ENCODE measurements around the gene PIK3R3.

Gene PIK3R3

DNA sequence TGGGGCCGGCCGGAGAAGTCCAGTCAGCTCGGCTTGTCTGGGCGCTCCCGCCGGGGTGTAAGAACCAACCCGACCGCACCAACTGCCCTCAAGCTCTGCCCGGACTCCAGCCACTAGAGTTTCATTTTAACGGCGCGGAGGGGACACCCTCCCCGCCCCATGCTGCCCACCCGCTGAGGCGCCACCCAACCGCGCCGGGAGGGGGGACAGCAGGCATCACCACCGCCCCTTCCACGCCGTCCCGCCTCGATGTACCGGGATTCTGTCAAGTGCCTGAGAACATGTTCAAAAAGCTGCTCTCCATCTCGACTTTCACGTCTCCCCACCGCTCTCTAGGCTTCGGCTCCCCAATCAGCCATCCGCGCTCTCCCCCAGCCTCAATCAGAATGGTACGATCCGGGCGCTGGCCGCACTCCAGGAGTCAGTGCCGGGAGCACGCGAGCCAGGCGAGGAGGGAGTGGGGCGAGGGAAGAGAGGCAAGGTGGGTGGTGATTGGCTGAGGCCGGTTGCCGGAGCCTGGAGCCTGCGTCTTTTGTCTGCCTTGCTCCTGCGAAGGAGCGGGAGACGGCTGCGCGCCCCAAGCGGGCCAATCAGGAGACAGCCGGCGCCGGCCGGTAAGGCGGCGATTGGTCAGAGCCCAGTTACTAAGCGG lies at the start of gene PIK3R3:
PIK3R3 (minus strand) TSS at position 101 of the 652 bp plus-strand sequence. CDS start 677 bp downstream, outside the sequence.
- DNase-seq, result peak; percentile 99

DNA sequence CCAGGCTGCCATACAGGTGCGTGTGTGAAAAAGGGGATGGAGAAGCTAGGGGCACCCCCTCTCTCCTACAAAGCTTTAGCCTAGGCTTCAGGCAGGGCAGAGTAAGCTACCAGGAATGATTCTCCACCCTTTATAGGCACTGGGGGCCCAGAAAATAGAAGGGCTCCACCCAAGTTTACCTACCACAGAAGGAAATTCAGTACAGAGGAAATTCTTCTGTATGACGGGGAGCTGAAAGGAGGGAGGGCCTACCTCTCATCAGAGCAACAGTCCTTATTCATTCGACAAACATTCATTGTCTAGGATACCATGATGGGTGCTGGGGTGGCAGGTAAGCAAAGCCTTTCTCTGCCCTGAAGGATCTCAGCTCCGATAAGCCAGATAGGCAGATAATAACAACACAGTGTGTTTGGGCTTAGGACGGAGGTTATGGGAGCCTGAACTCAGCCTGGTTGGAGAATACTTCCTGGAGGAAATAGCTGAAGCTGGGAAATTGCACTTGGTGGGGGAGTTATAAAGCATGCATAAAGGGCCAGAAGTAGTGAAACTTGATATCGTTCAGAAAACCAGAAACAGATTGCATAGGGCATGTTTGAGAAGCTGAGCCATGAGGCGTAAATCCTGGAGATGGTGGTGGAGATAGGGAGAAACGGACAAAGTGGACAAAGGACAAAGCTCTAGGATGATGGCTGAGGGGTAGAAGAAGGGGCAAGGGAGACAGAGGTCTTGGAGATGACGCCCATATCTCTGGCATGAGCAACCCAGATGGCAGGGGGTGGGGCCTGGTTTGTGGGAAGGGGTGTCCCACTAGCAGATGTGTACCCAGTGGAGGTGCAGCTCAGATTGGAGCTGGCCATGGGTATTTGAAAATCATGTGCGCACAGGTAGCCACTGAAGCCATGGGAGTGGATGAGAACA lies 49.2 kb upstream of the PIK3R3 start:
- peak; percentile 87 for DNase-seq

DNA sequence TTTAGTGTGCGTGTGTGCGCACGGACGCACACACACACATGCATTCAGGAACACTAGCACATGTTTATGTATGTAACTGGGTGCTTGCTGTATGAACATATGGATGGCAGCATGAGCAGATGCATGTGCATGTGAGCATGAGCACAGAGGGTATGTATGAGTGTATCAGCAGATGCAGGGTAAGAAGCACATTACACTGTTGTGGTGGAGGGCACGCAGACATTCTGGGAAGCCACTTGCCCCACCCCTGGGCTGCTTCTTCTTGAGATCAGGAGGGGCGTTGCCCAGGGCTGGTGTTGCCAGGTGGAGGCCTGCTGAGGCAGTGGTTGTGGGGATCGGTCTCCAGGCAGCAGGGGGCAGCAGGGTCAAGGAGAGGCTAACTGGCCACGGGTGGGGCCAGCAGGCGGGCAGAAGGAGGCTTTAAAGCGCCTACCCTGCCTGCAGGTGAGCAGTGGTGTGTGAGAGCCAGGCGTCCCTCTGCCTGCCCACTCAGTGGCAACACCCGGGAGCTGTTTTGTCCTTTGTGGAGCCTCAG lies 47.7 kb upstream of the PIK3R3 start:
- DNase-seq, result peak; percentile 94

DNA sequence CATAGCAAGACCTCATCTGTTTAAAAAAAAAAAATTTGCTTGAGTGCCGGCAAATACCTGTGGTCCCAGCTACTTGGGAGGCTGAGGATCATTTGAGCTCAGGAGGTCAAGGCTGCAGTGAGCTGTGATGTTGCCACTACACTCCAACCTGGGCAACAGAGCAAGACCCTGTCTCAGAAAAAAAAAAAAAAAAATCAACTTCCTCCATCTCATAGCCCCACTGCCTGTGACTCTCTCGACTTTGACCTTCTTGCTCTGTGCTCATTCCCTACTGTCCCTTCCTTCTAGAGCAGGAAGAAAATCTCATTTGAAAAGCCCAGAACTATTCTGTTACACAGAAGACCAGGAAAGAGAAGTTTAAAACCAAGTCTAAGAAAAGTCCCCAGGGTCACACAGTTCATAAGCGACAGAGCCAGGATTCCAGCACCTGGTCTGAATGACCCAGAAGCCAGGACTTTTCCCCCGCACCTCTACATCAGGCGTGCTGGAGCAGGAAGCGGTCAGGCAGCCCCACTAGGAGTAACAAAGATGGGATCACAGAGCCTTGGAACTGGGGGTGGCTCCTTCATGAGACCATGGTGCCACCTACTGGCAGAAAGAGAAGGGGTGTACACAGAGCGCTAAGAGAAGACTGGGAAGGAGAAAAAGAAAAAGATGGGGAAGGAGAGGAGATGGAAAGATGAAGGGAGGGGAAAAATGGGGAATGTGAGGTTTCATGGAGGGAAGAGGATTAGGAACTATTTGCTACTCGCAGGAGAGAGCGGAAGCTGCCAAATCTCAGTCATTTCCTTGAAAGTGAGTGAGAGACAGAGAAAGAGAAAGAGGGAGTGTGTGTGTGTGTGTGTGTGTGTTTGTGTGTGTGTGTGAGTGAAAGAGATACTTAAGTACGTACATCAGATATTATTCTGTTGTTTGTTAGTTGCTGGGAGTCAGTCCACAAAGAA lies 47.0 kb upstream of the PIK3R3 start:
- peak; percentile 92 for DNase-seq

DNA sequence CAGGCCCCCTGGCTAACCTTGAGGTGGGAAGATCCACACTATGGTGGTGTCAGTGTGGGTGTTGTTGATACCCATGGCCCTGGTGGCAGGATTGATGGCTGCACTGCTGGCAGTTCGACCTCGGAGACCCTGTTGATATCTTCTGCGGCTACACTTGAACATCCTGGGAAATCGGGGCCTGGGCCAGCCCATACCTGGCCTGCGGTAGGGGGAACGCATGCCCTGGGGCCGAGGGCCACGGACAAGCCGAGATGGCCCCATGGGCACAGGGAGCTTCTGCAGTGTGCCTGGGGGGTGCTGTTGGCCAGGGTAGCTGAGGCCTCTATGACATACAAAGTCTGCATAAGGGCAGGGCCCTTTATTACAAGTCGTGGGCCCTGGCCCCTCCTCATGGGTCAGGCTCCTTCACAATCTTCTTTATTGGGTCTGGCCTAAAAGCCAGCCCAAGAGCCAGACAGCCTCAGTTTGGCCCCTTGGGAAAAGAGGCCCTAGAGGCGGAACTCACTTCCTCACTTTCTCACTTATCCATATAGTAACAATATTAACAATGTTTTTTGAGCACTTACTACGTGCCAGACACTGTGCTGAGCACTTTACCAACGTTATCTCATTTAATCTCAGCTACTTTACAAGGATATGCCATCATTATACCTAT lies 43.9 kb upstream of the PIK3R3 start, which contains the start of gene P3R3URF:
P3R3URF (minus strand) TSS at position 278 of the 655 bp plus-strand sequence; CDS start at position 261, 17 bp downstream.
- no peak for DNase-seq

DNA sequence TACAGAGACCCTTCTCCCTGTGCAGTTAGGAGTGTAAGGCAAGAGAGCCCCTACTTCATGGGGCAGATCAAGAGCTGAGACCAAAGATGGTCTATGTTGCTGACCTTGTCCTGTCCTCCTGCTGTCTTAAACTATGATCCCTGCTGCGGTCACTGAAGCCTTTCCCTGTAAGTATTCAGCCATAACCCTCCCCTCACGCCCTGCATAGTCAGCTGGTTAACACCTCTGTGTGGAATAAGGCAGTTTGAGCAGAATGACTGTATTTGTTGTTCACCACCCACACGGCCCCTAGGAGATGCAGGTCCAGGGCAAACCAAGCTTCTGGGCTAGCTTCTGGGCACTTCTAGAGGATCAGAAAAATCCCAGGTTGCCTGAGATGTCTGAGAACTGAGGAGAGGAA lies 42.8 kb upstream of the PIK3R3 start:
- DNase-seq, result no peak

DNA sequence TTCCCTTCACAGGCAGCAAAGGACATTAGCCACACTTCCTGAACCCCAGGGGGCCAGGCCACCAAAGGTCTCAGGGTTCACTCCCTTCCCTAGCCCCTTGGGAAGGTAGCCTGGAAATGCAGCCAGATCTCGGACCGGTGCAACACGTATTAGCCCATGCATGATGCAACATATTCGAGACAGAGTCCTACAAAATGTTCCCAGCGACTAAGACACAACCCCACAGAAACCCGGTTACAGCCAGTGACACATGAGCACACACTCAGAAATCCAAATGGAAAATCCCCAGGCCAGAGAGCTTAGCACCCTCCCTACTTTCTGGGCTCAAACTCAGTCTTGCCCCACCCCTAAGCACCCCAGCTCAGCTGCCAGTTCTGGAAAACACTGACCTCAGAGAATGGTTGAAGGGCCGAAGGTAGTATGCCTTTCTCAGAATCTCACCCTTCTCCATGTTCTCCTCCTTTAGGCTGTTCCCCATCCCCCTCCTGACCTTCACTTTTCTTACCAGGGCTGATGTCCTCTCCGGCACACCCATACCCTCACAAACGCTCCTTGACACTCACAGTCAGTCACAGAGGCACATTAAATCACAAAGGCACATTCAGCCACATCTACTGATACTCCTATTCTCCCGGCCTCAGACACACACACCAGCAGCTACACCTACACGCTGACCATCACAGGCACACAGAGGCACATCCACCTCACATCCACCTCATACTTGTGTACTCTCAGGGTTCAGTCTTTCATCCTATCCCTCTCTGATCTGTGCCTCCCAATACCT lies 42.2 kb upstream of the PIK3R3 start, which contains the start of gene TSPAN1:
TSPAN1 (plus strand) TSS at position 640 of the 784 bp plus-strand sequence. CDS start 6,021 bp downstream, outside the sequence.
- DNase-seq, result no peak

DNA sequence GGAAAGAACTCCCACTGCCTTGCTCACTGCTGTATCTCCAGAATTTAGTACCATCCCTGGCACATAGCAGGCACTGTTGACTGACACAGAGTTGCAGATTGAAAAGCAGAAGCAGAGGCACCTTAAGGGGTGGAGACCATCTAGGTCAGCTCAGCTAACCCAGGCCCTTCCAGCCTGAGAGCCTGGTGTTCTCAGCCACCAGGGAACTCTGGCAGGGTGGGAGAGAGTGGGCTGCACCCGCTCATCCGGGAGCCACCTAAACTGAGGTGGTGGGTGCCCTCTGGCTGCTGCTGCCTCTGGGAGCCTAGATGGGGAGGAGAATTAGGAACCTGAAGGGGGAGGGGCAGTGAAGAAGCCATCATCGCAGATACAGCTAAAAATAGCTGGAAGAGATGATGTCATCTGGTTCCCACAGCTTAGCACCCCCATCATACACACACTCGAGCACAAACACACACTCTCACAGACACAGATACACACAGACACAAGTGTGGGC lies 41.0 kb upstream of the PIK3R3 start:
- DNase-seq, result peak; percentile 31

DNA sequence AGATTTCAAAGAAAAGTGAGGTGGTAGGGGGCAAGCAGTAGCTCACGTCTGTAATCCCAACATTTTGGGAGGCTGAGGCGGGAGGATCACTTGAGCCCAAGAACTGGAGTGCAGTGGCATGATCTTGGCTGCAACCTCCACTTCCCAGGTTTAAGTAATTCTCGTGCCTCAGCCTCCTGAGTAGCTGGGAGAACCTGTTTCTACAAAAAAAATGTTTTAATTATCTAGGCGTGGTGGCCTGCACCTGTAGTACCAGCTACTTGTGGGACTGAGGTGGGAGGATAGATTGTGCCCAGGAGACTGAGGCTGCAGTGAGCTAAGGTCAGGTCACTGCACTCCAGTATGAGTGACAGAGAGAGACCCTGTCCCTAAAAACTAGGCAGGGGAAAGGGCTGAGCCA lies 39.9 kb upstream of the PIK3R3 start:
- no peak for DNase-seq

DNA sequence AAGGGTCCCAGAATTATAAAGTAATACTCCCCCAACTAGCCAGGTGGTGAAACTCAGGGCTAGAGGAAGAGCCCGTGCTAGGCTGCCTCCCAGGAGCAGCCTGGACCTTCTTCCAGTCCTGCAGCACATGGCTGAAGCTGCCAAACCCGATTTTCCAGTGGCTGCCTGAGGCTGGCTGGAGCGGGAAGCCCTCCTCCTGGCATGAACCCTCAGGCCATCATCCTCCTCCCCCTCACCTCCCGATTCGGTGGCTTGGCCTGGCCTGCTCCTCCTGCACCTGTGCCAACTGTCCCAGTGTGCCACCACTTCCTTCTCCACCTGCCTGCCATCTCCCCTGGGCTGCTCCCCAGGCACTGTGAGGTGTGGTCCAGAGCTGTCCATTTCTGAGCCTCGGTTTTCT lies 39.4 kb upstream of the PIK3R3 start:
- DNase-seq, result no peak

DNA sequence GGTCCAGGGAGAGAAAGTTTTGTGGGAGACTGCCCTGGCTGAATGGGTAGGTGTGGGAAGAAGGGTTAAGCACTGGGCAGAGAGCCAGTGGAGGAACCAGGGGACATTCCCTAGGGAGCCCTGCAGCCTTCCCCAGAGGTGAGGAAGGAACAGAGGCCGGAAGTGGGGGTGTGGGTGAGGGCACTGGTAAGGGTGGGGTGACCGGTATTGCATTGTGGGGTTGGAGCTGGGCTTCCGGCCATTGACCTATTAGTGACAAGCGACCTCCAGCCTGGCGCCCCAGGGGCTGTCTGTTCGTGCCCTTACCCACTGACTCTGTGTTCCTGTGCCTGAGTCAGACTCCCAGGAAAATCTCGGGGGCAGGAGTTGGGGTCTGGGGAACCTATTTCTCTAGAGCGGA lies 38.9 kb upstream of the PIK3R3 start:
- no peak for DNase-seq

DNA sequence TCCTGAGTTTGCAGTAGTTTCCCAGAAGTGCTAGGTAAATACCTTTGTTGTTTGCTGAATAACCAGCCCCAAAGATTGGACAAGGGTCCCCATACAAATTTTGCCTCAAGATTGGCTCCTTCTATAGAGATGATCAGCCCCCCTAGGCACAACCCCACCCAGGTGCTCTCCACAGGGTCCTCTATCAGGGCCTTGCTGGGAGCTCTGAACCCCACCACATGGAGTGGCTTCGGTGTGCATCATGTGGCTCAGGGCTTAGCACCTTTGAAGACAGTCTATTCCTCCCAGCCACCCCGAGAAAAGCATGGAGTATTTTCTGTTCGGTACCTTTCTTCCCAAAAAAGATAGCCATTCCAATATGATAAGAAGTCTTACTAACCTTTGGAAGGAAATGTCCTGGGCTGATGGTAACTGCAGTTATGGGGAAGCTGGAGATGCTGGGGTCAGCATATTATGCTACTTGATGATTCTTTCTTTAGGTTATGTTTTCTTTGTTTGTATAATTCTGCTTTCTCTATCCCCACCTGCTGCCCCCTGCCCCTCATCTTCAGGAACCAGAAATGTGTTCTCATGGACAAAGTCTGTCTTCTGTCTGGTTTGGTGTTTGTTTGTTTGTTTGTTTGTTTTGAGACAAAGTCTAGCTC lies 37.5 kb upstream of the PIK3R3 start:
- DNase-seq, result no peak

DNA sequence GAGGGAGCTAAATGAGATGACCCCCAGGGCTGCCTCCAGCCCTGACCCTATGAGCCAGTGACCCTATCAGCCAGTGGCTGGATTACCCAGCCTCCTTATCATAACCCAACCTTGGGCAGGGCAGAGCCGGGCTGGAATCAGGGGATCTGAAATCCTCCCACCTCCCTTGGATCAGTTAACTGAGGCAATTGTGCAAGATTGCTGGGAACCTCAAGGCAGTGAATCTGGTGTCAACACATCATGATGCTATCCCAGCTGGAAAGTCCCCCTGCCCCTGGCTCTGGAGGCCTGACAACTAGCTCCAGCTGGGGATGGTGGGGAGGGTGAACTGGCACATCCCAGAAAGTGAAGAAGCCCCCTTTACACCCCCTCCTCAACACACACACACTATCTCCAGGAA lies 36.0 kb upstream of the PIK3R3 start:
- no peak for DNase-seq

DNA sequence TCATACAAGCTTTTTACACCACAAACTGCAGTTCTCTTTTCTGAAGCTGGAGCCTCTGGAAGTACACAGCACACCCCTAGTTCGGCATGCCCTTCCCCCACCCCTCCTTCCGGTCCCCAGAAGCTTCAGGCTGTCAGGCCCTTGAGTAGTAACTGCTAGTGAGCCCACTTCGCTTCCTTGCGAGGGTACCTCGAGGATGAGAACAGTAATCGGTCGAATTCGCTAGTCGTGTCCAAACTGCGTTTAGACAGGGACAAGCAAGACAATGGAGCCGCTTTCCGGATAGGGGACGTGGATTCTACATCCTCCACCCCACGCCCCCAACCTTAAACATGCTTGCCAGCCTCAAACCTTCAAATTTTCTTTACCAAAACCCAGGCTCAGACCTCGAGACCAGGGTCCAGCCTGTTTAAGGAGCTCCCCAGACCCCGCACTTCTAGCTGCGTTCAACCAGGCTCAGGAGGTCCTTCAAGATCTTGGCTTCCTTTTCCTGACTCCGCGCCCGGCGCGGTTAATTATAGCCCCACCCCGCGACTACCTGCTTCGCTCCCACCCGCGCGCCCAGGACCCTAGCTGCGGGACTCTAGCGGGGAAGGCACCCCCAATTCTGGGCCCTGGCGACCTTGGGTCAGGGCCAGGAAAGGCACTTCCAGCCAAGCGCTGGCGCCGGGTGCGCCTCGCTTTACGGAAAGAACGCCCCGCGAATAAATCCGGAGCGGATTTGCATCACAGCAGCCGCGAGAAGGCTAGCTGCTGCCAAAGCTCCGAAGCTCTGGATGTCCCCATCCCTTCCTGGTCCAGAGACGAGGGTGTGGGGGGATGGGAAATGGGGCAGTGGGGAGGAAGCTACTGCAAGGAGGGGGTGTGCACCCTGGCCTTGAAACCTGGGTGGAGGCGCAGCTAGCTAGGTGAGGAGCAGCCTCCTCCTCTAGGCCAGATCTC lies 34.4 kb upstream of the PIK3R3 start:
- DNase-seq, result no peak

DNA sequence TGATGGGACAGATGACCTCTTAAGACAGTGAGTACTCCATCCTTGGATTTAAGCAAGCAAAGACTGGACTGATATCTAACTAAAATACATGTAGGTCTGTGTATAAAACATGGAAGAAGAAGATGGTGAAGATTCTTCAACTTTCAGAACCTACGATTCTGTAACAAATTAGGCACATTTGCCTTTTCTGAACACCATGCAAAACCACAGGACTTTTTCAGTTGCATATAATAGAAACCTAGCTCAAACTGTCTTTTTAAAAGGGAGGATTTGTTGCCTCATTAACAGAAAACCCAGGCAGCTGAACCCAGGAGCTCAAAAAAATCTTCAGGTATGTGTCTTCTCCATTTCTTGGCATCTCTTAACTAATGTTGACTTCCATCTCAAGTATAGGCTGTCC lies 27.8 kb upstream of the PIK3R3 start:
- DNase-seq, result no peak

DNA sequence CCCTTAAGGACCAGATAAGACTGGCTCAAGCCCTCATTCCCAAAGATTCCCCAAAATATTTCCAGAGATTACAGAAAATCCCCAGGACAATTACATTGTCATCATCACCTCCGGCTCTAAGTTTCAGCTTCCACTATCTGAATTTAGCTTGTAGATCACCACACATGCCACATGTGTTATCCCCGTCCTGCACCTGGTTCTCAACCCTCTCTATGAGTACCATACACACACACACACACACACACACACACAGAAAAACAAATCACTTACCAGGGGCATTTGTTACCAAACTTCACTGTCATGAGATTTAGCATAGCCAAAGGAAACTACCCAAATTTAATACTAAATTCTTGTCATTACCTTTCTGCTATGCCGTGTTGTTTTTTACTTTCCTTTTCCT lies 27.1 kb upstream of the PIK3R3 start:
- DNase-seq, result no peak

DNA sequence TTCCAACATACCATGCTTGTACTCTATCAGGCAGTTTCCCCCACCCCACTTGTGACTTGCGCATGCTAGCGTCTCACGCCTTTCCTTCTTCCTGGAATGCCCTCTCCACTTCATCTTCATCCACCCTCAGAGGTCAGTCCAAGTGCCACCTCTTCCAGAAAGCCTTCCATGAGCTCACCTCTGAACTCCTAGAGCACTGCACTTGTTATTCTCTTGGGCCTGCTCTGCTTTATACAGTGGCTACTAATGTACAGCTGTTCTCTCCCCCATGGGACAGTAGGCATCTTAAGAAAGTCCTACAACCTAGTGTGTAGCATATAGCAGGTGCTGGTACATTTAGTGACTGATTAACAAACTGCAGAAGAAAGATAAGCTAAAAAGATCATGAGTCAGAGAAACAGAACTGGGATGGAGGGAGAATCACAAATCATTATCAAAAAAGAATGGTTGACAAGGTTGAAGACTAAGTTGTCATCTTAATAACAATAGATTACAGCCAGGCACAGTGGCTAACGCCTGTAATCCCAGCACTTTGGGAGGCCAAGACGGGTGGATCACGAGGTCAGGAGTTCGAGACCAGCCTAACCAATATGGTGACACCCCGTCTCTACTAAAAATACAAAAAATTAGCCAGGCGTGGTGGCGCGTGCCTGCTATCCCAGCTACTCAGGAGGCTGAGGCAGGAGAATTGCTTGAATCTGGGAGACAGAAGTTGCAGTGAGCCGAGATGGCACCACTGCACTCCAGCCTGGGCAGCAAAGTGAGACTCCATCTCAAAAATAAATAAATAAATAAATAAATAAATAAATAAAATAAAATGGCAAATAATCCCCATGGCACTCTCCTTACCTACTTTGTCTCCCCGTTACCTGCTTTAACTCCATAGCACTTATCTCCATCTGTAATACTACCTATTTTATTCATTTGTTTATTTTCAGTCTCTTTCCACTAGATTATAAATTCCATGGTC lies 26.2 kb upstream of the PIK3R3 start:
- DNase-seq, result no peak

DNA sequence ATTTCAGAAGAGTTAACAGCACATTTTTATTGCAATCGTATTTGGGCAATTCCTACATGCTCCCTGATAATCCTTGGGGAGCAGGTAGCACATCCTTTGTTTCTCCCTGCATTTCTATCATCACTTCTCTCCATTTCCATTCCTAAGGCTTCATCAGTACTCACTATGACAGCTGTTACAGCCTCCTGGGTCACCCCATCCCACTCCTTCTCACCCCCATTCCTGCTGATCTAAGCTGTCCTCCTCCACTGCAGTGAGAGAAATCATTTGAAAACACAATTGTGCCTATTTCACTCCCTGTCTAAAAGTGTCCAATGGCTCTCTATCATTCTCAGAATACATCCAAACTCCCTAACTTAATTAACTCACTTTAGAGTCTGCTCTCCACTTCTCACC lies 25.5 kb upstream of the PIK3R3 start:
- DNase-seq, result no peak

Data from NCI-H2171 treated with DMSO at 0.1 percent for 48 hours (cell line).